GM12892 (cell line): ENCODE data around the gene CXCL16.

Experiments used
- POLR2A ChIP-seq: IDR thresholded peaks from 2 replicates; pipeline ENCODE4 v1.6.1; 2011; ENCODE audit warnings: low read depth, low read length, control low read depth
- POLR2AphosphoS5 ChIP-seq: IDR thresholded peaks from 2 replicates; pipeline ENCODE4 v1.6.1; 2011; ENCODE audit warnings: low read depth, low read length, control low read depth
- TAF1 ChIP-seq: IDR thresholded peaks from 2 replicates; pipeline ENCODE4 v1.6.1; 2011; ENCODE audit warnings: low read depth, mild to moderate bottlenecking, control low read depth, low read length, borderline replicate concordance

DNA sequence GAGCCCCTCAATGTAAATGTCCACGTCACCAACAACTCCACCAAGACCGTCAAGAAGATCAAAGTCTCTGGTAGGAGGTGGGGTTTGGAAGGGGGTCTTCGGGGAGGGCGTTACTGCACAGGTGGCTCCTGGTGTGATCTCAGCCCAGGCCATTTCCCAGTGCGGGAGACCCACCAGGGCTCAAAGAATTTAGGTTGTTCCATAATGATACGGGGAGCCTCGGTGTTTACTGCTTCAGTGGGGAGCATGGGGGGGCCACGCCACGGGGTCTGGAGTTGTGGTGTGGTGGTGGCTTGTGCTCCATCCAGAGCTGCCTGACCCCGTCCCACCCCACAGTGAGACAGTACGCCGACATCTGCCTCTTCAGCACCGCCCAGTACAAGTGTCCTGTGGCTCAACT lies 21.5 kb downstream of the CXCL16 start:
- TF ChIP-seq POLR2A (no peak), TAF1 (no peak), POLR2AphosphoS5 (no peak)
